H9 (cell line): ENCODE data around the gene HS3ST1. TPM values are rescaled to one million over a fixed set of nuclear protein-coding genes. Genes with fewer than 3 reads are reported as not detected.

Experiments
- DNase-seq: peaks from one replicate; pipeline ENCODE4 v3.0.0-alpha.2; 2017
- H2AFZ ChIP-seq: one replicate; pipeline ENCODE4 v1.6.1; 2013; ENCODE audit warnings: mild to moderate bottlenecking, low read length, control low read depth, moderate library complexity
- H2AK5ac ChIP-seq: 2 replicates; pipeline ENCODE4 v1.6.1; 2013; ENCODE audit warnings: low read length, control low read depth, mixed read lengths; ENCODE audit not compliant: insufficient read length
- H2BK120ac ChIP-seq: one replicate; pipeline ENCODE4 v1.6.1; 2013; ENCODE audit warnings: low read depth, mild to moderate bottlenecking, low read length, control low read depth, inconsistent platforms; ENCODE audit not compliant: poor library complexity, severe bottlenecking
- H2BK12ac ChIP-seq: 2 replicates; pipeline ENCODE4 v1.6.1; 2013; ENCODE audit warnings: low read length, control low read depth, mixed read lengths, low read depth; ENCODE audit not compliant: insufficient read length
- H2BK15ac ChIP-seq: 2 replicates; pipeline ENCODE4 v1.6.1; 2013; ENCODE audit warnings: low read depth, low read length, control low read depth
- H2BK20ac ChIP-seq: one replicate; pipeline ENCODE4 v1.6.1; 2013; ENCODE audit warnings: low read depth, mild to moderate bottlenecking, low read length, control low read depth, inconsistent platforms; ENCODE audit not compliant: poor library complexity, severe bottlenecking
- H2BK5ac ChIP-seq: 2 replicates; pipeline ENCODE4 v1.6.1; 2013; ENCODE audit warnings: low read length, control low read depth, mixed read lengths; ENCODE audit not compliant: insufficient read length
- H3K14ac ChIP-seq: 2 replicates; pipeline ENCODE4 v1.6.1; 2013; ENCODE audit warnings: low read length, control low read depth; ENCODE audit not compliant: insufficient read depth
- H3K18ac ChIP-seq: 2 replicates; pipeline ENCODE4 v1.6.1; 2013; ENCODE audit warnings: low read depth, mild to moderate bottlenecking, mixed read lengths, low read length, control low read depth; ENCODE audit not compliant: insufficient read length
- H3K23ac ChIP-seq: 2 replicates; pipeline ENCODE4 v1.6.1; 2013; ENCODE audit warnings: low read length, control low read depth, mixed read lengths, low read depth; ENCODE audit not compliant: insufficient read length
- H3K23me2 ChIP-seq: 2 replicates; pipeline ENCODE4 v1.6.1; 2013; ENCODE audit warnings: low read depth, mild to moderate bottlenecking, mixed read lengths, low read length, control low read depth; ENCODE audit not compliant: insufficient read length, poor library complexity, severe bottlenecking
- H3K27ac ChIP-seq: 2 replicates; pipeline ENCODE4 v1.5.1; 2013; ENCODE audit warnings: low read length, control low read depth, mixed read lengths, low read depth; ENCODE audit not compliant: insufficient read length
- H3K27me3 ChIP-seq: 2 replicates; pipeline ENCODE4 v1.6.1; 2013; ENCODE audit warnings: low read length, control low read depth, inconsistent platforms; ENCODE audit not compliant: insufficient read depth
- H3K4ac ChIP-seq: 2 replicates; pipeline ENCODE4 v1.6.1; 2013; ENCODE audit warnings: low read depth, mild to moderate bottlenecking, control low read depth, inconsistent platforms, low read length, moderate library complexity
- H3K4me1 ChIP-seq: 2 replicates; pipeline ENCODE4 v1.6.1; 2013; ENCODE audit warnings: low read length, control low read depth, inconsistent platforms; ENCODE audit not compliant: insufficient read depth
- H3K4me2 ChIP-seq: 2 replicates; pipeline ENCODE4 v1.6.1; 2013; ENCODE audit warnings: low read length, control low read depth, mixed read lengths; ENCODE audit not compliant: insufficient read length, insufficient read depth
- H3K56ac ChIP-seq: 2 replicates; pipeline ENCODE4 v1.6.1; 2013; ENCODE audit warnings: low read depth, mild to moderate bottlenecking, mixed read lengths, low read length, control low read depth; ENCODE audit not compliant: insufficient read length
- H3K79me1 ChIP-seq: 2 replicates; pipeline ENCODE4 v1.6.1; 2013; ENCODE audit warnings: low read depth, mild to moderate bottlenecking, moderate library complexity, low read length, control low read depth, inconsistent platforms; ENCODE audit not compliant: insufficient read depth, poor library complexity, severe bottlenecking
- H3K79me2 ChIP-seq: 2 replicates; pipeline ENCODE4 v1.6.1; 2013; ENCODE audit warnings: low read length, control low read depth, inconsistent platforms; ENCODE audit not compliant: insufficient read depth
- H3K9ac ChIP-seq: 2 replicates; pipeline ENCODE4 v1.6.1; 2013; ENCODE audit warnings: low read length, control low read depth, mixed read lengths; ENCODE audit not compliant: insufficient read length; ENCODE audit errors: extremely low read depth
- H3K9me3 ChIP-seq: one replicate; pipeline ENCODE4 v1.6.1; 2013; ENCODE audit warnings: low read depth, low read length, inconsistent platforms; ENCODE audit not compliant: control insufficient read depth
- H3T11ph ChIP-seq: one replicate; pipeline ENCODE4 v1.6.1; 2013; ENCODE audit warnings: mild to moderate bottlenecking, low read length, control low read depth, inconsistent platforms
- H4K20me1 ChIP-seq: one replicate; pipeline ENCODE4 v1.6.1; 2013; ENCODE audit not compliant: control insufficient read depth, insufficient read length, insufficient read depth
- H4K5ac ChIP-seq: 2 replicates; pipeline ENCODE4 v1.6.1; 2013; ENCODE audit warnings: low read depth, mild to moderate bottlenecking, mixed read lengths, low read length, control low read depth; ENCODE audit not compliant: insufficient read length
- H4K8ac ChIP-seq: replicated peaks from 2 replicates; pipeline ENCODE4 v1.6.1; 2013; ENCODE audit warnings: low read length, control low read depth, mixed read lengths, low read depth; ENCODE audit not compliant: insufficient read length
- H4K91ac ChIP-seq: 2 replicates; pipeline ENCODE4 v1.6.1; 2013; ENCODE audit warnings: low read depth, mild to moderate bottlenecking, moderate library complexity, mixed read lengths, low read length, control low read depth; ENCODE audit not compliant: insufficient read length
- H3K27ac Mint-ChIP-seq, 3 experiments: 2 replicates in 2 of 3; 3 replicates in 1 of 3; pipeline ENCODE4 v1.8.0; 2020 to 2021; ENCODE audit warnings: mixed read lengths in 3 of 3, mild to moderate bottlenecking in 1 of 3, moderate library complexity in 1 of 3
- H3K27me3 Mint-ChIP-seq: 2 replicates; pipeline ENCODE4 v1.8.0; 2021; ENCODE audit warnings: low read depth, mild to moderate bottlenecking, moderate library complexity, mixed read lengths
- H3K36me3 Mint-ChIP-seq, 3 experiments: 2 replicates in 2 of 3; 3 replicates in 1 of 3; pipeline ENCODE4 v1.8.0; 2020 to 2021; ENCODE audit warnings: low read depth in 3 of 3, mixed read lengths in 3 of 3; ENCODE audit not compliant: insufficient read depth in 1 of 3
- H3K4me1 Mint-ChIP-seq, 2 experiments: 2 replicates each; pipeline ENCODE4 v1.8.0; 2020; ENCODE audit warnings: mixed read lengths in 2 of 2
- H3K4me3 Mint-ChIP-seq, 2 experiments: 2 replicates in 1 of 2; 3 replicates in 1 of 2; pipeline ENCODE4 v1.8.0; 2020 to 2021; ENCODE audit warnings: mild to moderate bottlenecking in 2 of 2, mixed read lengths in 2 of 2, moderate library complexity in 1 of 2
- H3K9me3 Mint-ChIP-seq, 2 experiments: 2 replicates in 1 of 2; 3 replicates in 1 of 2; pipeline ENCODE4 v1.8.0; 2020; ENCODE audit warnings: mild to moderate bottlenecking in 2 of 2, mixed read lengths in 2 of 2, moderate library complexity in 1 of 2
- WGBS: extraction: QIAGEN DNeasy Blood & Tissue Kit; methylation state at CpG from one replicate; pipeline ENCODE4 v1.1.7; 2013; ENCODE audit warnings: missing lambda C conversion rate, low lambda C conversion rate, mixed read lengths; ENCODE audit not compliant: insufficient read length; ENCODE audit errors: extremely low coverage; 5-methylcytosine and 5-hydroxymethylcytosine counted together
- total RNA-seq: library from RNA; stranded (reverse); gene quantifications from 2 replicates; pipeline ENCODE4 v1.2.1, GENCODE V29; 2021
- TF ChIP-seq, protein P1 (sequence below): fragments of 200-600 bp; sonication (generic); conservative IDR thresholded peaks from 3 replicates; pipeline ENCODE4 v1.8.0; 2021; ENCODE audit warnings: antibody characterized with exemption, mild to moderate bottlenecking

HS3ST1 gene
- total RNA-seq, 1 experiment from 2014 or later = 0.04 TPM

- Histone ChIP-seq H3K9me3 (no peaks in the 10 kb centered on the region), H2AFZ (no peak overlapping the region), H2BK5ac (no peak overlapping the region), H3K14ac (no peak overlapping the region), H4K8ac (no peak overlapping the region), H2AK5ac (no peak overlapping the region), H3K4me2 (no peak overlapping the region), H3K27ac (no peak overlapping the region), H3K9ac (no peak overlapping the region), H3K79me1 (no peaks in the 10 kb centered on the region), H3K27me3 (no peaks in the 10 kb centered on the region), H4K91ac (no peak overlapping the region), H3K23me2 (no peaks in the 10 kb centered on the region), H3K4me1 (no peaks in the 10 kb centered on the region; the same call in 1 of the 2 replicates), H4K20me1 (no peaks in the 10 kb centered on the region), H3K79me2 (no peaks in the 10 kb centered on the region), H3T11ph (no peak overlapping the region), H2BK20ac (no peak overlapping the region), H3K4ac (no peak overlapping the region), H3K56ac (no peak overlapping the region), H2BK120ac (no peak overlapping the region), H2BK15ac (no peak overlapping the region), H4K5ac (no peak overlapping the region), H3K18ac (no peak overlapping the region), H2BK12ac (no peak overlapping the region), H3K23ac (no peak overlapping the region)
- TF ChIP-seq, protein P1, sequence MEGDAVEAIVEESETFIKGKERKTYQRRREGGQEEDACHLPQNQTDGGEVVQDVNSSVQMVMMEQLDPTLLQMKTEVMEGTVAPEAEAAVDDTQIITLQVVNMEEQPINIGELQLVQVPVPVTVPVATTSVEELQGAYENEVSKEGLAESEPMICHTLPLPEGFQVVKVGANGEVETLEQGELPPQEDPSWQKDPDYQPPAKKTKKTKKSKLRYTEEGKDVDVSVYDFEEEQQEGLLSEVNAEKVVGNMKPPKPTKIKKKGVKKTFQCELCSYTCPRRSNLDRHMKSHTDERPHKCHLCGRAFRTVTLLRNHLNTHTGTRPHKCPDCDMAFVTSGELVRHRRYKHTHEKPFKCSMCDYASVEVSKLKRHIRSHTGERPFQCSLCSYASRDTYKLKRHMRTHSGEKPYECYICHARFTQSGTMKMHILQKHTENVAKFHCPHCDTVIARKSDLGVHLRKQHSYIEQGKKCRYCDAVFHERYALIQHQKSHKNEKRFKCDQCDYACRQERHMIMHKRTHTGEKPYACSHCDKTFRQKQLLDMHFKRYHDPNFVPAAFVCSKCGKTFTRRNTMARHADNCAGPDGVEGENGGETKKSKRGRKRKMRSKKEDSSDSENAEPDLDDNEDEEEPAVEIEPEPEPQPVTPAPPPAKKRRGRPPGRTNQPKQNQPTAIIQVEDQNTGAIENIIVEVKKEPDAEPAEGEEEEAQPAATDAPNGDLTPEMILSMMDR = no peak
- Mint-ChIP-seq H3K9me3 (no peaks in the 10 kb centered on the region), H3K27me3 (peaks cover 6% of the 10 kb centered on the region), H3K4me1 (peaks cover 6 to 7% of the 10 kb centered on the region in 2 experiments), H3K36me3 (no peaks in the 10 kb centered on the region), H3K27ac (no peak overlapping the region; a peak in 1 of 7 replicates), H3K4me3 (no peak overlapping the region)
- WGBS = no CpG with 5 or more reads among the region's 5 CpGs
- peak; percentile 53 for DNase-seq
These were observed 8.0 kb upstream of the HS3ST1 start for GRCh38 chr4:11436673-11437072.
